Myocyte (in vitro differentiated cells): ENCODE results near the gene UBL3. TPM values are rescaled to one million over a fixed set of nuclear protein-coding genes. Genes with fewer than 3 reads are reported as not detected.

Experiments used
- DNase-seq: peaks from one replicate; pipeline ENCODE4 v3.0.0-alpha.2; 2012; ENCODE audit warnings: low read depth
- polyA plus RNA-seq: library from polyadenylated mRNA; unstranded; fragments of >200 nt; gene quantifications from one replicate; pipeline ENCODE4 v1.2.1, GENCODE V29; 2012; ENCODE audit warnings: missing spikeins
- total RNA-seq: library from RNA; depleted of rRNA; stranded (reverse); fragments of >200 nt; gene quantifications from 2 replicates; pipeline ENCODE4 v1.2.3, GENCODE V29; 2014

UBL3 gene, protein sequence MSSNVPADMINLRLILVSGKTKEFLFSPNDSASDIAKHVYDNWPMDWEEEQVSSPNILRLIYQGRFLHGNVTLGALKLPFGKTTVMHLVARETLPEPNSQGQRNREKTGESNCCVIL
- total RNA-seq = 24.9 and 27.4 TPM in 2 replicates
- 21.8 TPM for polyA plus RNA-seq

DNA sequence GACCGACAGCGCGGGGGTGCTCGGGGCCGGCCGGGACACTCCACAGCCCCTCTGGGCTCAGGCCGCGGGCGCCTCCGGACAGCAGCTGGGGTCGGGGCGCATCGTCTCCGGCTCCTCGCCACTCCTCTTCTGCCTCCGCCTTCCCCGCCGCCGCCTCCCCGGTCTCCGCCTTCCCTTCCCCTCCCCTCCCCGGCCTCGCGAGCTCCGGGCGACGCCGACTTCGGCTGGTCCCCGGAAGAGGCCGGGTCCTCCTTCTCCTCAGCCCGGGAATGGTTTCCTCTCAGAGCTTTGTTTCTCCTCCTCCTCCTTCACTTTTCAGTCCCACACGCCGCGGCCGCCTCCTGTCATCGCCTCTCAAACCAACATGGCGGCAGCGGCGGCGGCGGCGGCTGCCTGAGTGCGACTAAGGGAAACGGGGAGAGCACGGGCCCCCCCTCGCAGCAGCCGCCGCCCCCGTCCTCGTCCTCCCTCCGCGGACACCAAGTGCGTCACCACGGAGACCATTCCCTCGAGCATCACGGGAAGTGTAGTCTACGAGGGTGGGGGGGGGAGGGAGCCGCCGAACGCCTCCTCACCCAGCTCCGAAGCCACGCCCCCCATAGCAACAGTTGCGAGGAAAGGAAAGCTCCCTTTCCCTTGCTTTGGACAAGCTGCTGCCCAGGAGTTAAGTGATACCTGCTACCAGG is at the start of gene UBL3:
Gene UBL3 (minus strand): TSS at position 405 of the 686 bp plus-strand sequence. CDS start 1,079 bp downstream, outside the sequence.
- peak; percentile 98 for DNase-seq

DNA sequence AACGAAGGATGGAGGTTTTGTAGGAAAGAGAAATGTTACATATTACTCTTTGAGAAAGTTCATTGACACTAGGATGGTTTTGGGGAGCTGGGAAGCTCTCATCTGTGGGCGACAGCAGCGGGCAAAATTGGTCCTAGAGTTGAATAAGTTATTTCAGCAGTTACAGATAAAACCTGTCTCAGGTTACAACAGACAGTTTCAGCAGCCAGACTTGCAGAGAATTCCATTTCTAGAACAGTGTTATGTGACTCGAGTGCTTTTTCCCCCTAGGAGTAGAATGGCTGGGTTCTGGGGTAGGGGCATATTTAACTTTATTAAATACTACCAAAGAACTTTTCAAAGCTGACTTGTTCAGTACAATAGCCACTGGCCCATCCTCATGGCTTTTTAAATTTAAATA is 46.7 kb upstream of the UBL3 start:
- DNase-seq = no peak

DNA sequence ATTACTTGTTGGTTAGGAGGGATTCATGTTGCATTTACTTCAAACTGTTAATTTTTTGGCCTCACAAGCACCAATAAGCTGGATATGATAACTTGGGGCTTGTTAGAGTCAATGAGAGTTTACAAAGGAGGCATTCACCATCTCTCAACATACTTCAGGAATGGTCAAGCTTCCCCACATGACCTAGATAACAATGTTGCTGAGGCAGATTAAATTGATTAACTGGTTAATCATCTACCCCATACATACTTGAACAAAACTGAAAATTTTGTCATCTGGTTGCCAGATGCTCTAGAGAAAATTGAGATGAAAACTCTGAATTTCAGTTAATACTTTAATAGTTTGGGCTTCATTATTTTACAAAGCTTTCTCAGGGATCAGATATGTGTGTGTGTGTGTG is 43.0 kb upstream of the UBL3 start:
- no peak for DNase-seq

DNA sequence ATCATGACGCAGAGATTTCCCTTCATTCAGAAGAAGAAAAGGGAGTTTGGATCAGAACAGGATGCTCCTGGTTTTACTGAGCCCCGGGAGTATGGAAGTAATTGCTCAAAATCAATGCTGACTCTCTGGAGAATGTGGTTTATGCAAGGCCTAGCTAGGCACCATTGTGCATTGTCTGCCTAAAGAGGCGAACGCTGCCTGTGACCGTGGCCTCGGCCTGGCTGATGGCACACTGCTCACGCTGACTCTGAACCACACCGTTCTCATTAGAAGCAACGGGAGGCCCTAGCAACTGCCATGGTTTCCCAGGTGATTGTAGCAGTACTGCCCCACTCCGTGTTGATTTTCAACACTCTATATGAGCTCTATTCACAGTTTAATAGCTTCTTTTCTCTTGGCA is 41.7 kb upstream of the UBL3 start:
- no peak for DNase-seq

DNA sequence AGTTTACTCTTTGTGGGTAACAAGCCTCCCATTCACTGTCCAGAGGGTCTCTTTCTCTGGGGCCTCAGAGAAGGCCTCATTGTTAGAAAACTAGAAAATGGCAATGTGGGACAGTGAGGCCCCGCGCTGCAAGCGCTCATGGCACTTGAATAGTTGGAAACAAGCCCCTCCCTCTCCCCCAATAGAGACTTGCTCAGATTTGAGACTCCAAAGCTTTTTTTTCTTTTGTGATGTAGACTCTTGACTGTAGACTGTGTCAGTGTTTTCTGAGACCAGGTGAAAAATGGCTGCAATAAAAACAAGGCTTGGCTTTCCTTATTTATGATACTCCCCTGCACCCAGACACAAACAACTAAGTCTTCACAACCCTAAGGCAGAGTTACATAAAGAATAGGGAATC is 38.7 kb upstream of the UBL3 start:
- DNase-seq = no peak

DNA sequence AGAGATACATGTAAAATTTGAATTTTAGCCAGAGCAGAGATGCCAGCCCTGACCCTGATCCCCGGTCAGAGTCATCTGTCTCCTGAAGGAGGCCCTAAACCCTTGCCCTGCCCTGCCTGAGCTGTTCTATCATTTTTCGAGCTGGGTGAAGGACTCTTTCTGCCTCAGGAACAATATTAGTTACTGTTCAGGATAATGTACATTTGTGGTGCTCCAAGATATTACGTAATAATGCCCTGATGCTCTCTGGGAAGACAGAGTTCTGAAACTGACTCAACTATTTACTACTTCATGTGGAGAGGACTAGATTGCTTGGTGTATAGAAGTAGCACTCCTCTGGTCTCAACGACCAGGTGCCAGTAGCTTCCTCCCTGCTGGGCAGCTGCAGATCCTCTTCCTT is 37.9 kb upstream of the UBL3 start:
- DNase-seq = no peak

DNA sequence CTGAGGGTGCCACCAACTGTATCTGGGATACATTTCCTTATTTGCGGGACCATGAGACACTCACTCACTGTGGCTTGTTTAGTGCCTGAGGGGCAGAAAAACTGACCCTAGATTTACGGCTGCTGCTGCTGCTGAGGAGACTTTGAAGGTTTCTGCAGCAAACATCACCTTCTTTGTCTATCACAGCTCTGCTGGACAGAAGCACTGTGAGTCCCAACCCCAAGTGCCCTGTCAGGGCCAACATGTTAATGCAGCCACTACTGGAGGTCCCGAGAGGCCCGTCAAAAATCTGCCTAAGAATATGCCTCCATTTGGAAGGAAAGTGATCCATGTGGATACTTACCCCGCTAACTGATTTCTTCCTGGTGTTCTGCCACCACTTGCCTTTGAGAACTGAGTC is 37.3 kb upstream of the UBL3 start:
- no peak for DNase-seq

DNA sequence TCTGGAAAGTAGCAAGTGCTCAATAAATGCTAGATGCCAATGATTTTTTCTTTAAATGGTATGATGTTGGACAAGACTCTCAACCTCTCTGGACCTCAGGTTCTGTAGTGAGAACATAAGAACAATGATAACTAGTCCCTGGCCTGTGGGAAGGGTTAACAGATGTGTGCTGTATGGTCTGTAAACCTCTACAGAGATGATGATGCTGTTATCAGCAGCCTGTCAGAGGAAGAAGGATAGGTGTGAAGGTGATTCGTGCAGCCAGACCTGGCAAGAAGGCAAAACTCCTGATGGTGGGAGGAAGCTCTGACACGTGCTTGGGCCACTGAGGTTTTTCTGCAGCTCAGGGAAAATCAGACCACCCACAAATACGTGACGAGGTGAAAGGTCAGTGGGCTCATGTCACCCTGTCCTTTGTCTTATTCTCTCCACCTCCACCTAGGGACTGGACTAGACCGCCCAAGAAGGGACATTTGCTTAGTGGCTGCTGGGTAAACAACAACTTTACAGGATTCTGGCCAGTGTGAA is 36.7 kb upstream of the UBL3 start:
- DNase-seq = no peak

DNA sequence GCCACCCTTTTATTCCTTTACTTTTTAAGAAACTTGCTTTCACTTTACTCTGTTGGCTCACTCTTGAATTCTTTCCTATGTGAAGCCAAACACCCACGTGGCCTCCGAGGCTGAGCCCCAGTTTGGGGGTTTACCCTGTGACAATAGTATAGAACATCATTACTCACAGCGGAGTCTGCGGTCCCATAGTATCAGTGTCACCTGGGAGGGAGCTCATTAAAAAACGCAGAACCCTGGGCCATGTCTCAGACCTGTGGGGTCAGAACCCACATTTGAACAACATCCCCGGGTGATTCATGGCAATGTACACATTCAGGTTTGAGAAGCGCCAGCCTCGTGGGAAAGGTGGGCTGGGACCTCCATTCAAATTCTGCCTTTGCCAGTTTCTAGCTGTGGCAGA is 36.0 kb upstream of the UBL3 start:
- DNase-seq = no peak

DNA sequence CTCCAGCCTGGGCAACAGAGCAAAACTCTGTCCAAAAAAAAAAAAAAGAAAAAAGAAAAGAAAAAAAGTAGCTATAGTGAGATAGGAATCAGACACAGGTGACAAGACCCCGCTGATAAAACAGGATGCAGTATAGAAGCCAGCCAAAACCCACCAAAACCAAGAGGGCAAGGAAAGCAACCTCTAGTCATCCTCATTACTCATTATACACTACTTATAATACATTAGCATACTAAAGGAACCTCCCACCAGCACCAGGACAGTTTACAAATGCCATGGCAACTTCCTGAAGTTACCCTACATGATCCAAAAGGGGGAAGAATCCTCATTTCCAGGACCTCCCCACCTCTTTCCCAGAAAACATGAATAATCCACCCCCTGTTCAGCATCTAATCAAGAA is 35.6 kb upstream of the UBL3 start:
- no peak for DNase-seq

DNA sequence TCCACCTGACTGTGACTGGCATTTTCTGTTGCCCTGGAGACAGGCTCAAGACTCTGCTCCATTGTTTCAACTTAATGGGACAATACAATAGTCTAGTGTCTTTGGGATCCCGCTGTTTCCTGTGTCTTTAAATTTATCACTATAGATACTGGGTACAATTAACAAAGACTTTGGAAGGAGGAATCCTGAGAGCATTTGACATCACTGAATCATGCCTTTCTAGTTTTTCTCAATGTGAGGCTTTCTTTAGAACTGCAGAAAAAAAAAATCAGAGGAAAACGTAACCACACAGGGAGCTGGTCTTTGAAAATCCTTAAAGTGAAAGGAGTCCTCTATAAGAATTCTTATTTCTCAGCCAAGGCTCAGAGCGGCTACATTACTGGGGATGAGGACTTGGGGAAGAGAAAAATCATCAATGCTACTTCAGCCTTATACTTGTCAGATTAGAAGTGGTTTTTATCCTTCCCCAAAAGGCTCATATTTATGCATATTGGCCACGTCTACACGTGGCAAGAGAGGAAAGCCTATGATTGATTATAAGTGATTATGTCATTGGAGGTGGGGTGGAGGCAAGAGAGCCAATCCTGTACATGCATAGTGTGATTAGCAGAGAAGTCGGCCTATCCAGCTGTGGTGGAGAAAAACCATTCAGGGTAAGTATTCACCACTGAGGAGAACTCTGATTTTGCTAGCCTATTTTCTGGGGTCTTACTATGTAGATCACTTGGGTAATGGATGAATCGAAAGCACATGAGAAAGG is 34.4 kb upstream of the UBL3 start:
- DNase-seq = no peak

DNA sequence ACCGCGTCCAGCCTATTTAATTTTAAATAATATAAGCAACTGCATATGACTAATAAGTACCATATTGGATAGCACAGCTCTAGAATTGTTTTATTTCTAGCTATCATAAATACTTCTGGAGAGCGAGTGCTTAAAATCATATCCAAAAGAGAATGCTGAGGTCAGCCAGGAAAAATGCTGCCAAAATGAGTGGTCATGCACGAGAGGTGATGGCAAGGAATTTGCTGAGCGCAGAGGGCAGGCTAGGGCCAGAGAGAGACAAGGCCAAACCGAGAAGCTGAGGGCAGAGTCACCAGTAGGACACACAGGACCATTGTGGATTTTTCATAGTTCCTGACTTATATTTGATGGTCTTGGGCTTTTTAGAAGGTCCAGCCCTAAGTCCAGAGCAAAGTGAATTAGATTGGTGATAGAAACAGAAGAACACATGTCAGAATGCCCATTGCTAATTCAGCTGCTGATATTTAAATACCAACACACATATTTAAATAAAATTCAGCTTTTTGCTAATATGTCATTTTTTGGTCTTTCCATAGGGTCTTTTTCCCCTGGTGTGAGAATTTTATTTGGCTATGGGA is 33.6 kb upstream of the UBL3 start:
- DNase-seq = no peak

DNA sequence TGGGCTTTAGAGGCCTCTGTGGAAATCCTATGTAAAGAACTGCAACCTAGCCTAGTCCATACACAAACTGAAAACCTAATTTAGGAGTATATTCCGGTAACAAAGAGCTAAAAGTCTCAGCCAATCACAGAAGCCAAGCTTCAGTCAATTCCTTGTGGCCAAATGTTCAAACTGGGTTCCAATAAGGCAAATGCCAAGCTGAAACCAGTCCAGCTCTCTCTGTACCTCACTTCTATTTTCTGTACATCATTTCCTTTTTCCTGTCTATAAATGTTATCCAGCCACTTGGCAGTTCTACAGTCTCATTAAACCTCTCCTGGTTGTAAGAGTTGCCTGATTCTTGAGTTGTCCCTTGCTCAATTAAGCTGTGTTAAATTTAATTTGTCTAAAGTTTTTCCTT is 31.7 kb upstream of the UBL3 start:
- DNase-seq = no peak

DNA sequence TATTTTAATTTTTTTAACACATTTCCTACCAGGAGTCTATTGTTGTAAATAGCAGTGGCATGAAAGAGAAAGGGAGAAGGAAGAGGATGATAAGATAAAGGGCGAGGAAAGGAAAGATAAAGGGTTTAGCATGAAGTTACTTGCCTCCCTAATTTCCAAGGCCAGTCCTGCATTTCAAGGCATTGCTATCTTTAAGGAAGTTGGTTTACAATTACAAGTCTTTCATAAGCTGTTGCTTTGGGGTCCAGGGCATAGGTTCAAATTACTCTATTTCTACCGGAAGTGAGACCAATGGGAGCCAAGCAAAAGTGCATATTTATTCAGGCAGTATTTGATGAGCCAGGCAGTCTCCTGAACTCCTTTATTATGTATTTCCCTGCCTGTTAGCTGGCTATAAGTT is 27.7 kb upstream of the UBL3 start:
- no peak for DNase-seq

DNA sequence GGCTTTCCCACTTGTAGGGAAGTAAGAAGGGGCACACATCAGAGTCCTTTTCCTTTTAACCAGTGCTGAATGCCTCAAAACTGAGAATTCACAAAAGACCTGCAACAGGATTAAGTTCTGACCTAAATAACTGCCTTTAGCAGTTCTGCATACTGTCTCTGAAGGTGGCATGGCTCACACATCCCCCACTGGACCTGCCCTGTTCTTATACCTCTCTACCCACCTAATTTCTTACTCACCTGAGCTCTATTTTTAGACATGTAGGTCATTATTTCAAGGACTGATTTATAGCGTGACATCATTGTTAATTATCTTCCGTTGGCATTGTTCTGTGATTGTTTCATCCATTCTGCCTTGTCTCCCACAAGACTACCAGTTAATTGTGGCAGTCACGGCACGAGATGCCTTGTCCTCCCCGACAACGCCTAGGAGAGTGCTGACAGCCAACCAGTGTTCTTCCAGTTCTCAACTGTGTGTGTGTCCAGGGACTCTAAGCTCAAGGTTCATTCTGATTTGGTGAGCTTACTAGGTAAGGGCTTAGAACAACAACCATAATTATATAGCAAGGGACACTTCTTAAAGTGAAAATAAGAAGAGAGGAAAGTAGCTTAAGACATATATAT is 27.1 kb upstream of the UBL3 start:
- DNase-seq = no peak

DNA sequence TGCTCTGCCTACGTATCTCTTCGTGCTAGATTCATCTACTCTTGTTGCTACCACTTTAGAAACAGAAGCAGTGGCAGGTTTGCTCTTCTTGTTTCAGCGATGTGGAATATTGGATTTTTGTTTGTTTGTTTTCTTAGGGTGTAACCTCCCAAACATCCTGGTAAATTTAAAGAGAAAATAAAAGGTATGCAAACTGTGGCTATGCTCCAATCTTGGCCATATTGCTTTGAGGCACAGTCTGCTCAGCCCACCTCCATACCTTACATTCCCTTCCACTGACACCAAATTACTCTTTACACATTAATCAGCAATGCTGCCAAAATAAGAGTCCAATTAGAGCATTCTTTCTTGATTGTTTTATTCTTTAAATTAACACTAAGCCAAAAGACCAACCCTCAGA is 25.2 kb upstream of the UBL3 start:
- DNase-seq = no peak

DNA sequence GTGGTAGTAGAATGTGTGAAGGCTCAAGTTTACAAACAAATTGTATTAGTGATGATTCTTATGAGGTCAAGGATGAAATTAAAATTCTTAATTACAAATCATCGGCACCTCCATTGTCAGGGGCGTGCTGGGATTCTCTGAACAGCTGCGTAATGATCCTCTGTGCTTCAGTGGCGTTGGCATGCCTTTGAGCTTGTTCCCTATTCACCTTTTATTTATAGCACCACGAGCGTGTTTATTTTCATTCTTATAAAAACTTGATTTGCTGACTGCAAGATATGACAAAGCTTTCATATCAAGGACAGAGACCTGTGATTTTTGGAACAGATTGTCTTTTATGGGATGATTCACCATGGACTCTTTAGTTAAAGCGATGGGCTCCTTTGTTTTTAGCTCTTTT is 18.2 kb upstream of the UBL3 start:
- peak; percentile 37 for DNase-seq

DNA sequence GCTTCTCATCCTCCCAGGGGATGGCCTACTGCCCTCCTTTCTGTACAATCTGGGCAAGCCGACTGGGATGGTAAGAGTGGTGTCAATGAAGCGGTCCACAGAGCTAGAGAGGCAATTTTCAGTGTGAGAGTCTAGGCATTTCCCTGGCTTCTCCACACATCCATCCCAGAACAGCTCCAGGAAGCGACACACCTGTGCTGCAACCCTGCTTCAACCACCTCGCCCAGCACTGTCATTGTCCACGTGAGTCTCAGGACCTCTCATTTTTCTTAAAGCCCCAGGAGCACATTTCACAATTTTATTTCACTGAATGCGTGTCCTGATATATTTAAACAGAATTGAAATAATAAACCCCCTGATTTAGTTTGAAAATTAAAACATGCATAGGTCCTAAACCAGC is 15.5 kb upstream of the UBL3 start:
- no peak for DNase-seq

DNA sequence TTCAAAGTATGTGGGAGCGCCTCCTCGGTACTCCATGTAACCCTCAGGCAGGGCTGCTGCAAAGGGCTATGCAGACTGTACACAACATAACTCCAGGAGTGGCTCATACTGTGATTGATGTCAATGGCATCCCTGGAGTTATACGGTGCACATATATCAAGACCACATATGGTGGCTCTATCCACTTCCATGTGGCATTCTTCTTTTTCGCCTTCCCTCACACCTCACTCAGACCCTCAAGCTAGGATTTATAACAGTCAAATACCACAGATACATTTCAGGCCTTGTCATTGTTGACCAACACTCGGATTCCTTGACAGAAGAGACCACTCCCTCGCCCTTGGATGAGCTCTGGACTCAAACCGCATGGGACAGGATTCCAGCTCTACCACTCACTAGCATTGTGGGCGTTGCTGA is 11.3 kb upstream of the UBL3 start:
- DNase-seq = peak; percentile 88

DNA sequence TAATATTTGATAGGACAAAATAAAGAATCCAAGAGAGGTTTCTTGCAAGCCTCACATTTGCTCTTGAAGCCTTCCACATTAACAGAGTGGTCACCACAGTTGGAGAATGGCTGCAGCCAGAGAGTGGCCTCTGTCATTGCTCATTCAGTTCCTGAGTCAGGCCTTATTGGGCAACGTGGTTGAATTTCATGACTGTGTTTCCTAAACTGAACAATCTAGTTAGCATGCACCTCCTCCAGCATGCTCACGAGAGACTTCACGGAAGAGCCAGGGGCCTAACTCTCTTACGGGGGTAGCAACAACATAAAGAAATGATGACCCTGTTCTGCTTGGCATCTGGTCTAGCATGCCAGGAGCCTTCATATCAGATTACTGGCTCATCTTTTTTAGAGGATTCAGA is 9.6 kb upstream of the UBL3 start:
- peak; percentile 49 for DNase-seq

DNA sequence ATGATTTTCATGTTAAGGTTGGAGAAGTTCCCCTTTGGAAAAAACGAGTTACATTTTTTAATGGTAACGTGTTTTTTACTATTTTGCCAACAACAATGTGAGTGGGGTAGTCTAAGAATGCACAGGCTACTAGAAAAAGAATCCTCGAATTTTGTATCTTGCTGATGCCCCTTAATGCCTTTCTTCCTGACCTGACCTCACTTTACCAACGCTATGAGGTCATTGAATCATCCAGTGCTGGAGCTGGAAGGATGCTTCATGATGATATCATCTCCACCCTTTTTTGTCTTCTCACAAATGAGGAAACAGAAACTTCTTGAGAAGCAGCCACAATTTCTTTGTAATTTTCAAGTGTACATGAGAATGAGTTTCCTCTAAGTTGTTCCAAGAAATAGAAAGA is 8.2 kb upstream of the UBL3 start:
- no peak for DNase-seq

DNA sequence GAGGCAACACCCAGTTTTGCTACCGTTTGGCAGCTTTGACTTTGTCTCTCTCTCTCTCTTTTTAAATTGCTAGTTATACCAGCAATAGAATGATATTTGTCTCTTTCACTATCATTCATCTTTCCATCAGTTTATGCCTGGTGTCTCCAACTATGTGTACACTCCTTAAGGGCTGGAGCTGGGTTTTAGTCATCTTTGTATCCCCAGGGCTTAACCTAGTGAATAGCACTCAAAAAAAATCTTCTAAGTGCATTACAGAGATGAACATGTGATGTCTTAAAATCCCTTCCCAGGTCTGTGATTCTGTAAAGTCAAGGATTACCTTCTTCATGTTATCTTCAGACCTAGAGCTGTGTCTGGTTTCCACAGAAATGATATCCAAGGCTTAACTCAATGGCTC is 7.8 kb upstream of the UBL3 start:
- no peak for DNase-seq
